GM12878 (cell line): ENCODE measurements around the gene TMEM161B.

Source experiments
- BACH1 ChIP-seq: fragments of 450-650 bp; IDR thresholded peaks from 2 replicates; pipeline ENCODE4 v1.6.1; 2017; ENCODE audit warnings: mild to moderate bottlenecking, borderline replicate concordance
- PML ChIP-seq: IDR thresholded peaks from 2 replicates; pipeline ENCODE4 v1.6.1; 2012; ENCODE audit warnings: low read length, inconsistent platforms
- POLR2A ChIP-seq: IDR thresholded peaks from 2 replicates; pipeline ENCODE4 v1.6.1; 2011; ENCODE audit warnings: low read depth, mild to moderate bottlenecking, low read length
- POLR2AphosphoS5 ChIP-seq: IDR thresholded peaks from 2 replicates; pipeline ENCODE4 v1.6.1; 2011; ENCODE audit warnings: mild to moderate bottlenecking, low read length, inconsistent platforms
- RB1 ChIP-seq: fragments of 450-650 bp; formaldehyde crosslinking; IDR thresholded peaks from 2 replicates; pipeline ENCODE4 v1.6.1; 2017; ENCODE audit warnings: mild to moderate bottlenecking, borderline replicate concordance
- YBX1 ChIP-seq: fragments of 450-650 bp; IDR thresholded peaks from 2 replicates; pipeline ENCODE4 v1.6.1; 2016; ENCODE audit warnings: antibody characterized with exemption
- TF ChIP-seq, protein P1 (sequence below), 3 experiments: IDR thresholded peaks in 2 of 3; conservative IDR thresholded peaks in 1 of 3; 2 replicates each; pipeline ENCODE4 v1.5.1; 2011; ENCODE audit warnings: low read depth in 3 of 3, low read length in 3 of 3, mild to moderate bottlenecking in 3 of 3, control low read depth in 2 of 3, moderate library complexity in 2 of 3, inconsistent platforms in 1 of 3, mixed read lengths in 1 of 3; ENCODE audit not compliant: control insufficient read depth in 2 of 3, insufficient read depth in 1 of 3; ENCODE audit errors: extremely low read depth in 1 of 3

DNA sequence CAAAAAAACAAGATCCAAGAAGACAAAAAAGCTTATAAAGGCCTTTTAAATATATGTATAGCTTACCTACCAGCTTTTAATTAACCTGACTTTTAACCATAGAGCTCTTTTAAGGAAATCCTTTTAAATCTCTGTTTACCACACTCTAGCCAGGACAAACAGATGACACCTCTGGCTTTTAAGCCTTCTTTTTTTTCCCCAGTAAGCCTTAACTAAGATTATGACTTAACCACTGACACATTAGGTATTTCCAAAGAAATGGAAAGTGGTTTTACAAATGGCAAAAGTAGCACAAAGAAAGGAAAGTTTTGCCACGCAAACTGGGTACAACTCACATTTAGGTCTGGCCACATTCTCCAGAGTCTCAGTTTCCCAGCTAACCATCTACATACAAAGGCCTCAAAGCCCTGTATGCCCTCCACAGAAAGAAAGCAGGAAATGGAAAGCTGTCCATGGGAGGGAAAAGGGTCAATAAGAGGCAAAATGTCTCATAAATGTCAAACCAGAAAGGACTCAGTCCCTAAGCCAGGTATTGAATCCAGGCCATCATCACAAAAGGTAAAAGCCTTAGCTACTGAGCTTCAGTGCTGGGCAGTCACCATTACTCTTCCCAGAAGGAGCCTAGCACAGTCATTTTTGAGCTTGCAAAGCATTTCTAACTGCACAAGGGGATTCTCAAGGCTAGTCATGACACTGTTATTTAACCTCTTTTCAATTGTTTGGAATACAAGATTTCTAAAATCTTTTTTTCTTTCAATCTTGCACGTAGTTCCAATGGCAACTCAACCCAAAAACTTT is 19.7 kb downstream of the TMEM161B start:
- TF ChIP-seq POLR2AphosphoS5 (no peak), PML (no peak), RB1 (no peak), YBX1 (no peak), POLR2A (no peak), BACH1 (no peak)
- TF ChIP-seq, protein P1, sequence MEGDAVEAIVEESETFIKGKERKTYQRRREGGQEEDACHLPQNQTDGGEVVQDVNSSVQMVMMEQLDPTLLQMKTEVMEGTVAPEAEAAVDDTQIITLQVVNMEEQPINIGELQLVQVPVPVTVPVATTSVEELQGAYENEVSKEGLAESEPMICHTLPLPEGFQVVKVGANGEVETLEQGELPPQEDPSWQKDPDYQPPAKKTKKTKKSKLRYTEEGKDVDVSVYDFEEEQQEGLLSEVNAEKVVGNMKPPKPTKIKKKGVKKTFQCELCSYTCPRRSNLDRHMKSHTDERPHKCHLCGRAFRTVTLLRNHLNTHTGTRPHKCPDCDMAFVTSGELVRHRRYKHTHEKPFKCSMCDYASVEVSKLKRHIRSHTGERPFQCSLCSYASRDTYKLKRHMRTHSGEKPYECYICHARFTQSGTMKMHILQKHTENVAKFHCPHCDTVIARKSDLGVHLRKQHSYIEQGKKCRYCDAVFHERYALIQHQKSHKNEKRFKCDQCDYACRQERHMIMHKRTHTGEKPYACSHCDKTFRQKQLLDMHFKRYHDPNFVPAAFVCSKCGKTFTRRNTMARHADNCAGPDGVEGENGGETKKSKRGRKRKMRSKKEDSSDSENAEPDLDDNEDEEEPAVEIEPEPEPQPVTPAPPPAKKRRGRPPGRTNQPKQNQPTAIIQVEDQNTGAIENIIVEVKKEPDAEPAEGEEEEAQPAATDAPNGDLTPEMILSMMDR (IDR thresholded peaks at IDR 0.05 in 2 of 3, conservative IDR thresholded peaks at IDR 0.05 in 1 of 3; ENCODE audit: control insufficient read depth in 2 of 3, extremely low read depth in 1 of 3, insufficient read depth in 1 of 3, low read depth in 3 of 3, low read length in 3 of 3) = no peak
